SKM-1 treated with dmso at 0.1 percent for 144 hours (cell line): ENCODE measurements around the gene ARAP1.

Experiments used
- DNase-seq: peaks from one replicate; lab custom pipeline; 2025; ENCODE audit not compliant: unreplicated experiment; lab: John Stamatoyannopoulos, UW

ARAP1 gene

DNA sequence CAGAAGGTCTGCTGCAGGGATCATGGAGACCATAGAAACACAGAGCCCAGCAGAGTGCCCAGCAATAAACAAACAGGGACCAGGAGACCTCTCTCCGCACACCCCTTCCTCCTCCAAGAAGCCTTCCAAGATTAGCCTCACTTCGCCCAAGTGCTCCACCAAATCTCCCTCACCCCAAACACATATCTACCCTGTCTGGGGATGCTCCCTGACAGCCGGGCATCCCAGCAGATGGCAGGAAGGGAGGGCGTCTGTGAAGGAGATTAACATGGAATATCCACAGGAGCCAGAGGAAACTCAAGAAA lies 26.5 kb downstream of the ARAP1 start:
- no peak for DNase-seq

DNA sequence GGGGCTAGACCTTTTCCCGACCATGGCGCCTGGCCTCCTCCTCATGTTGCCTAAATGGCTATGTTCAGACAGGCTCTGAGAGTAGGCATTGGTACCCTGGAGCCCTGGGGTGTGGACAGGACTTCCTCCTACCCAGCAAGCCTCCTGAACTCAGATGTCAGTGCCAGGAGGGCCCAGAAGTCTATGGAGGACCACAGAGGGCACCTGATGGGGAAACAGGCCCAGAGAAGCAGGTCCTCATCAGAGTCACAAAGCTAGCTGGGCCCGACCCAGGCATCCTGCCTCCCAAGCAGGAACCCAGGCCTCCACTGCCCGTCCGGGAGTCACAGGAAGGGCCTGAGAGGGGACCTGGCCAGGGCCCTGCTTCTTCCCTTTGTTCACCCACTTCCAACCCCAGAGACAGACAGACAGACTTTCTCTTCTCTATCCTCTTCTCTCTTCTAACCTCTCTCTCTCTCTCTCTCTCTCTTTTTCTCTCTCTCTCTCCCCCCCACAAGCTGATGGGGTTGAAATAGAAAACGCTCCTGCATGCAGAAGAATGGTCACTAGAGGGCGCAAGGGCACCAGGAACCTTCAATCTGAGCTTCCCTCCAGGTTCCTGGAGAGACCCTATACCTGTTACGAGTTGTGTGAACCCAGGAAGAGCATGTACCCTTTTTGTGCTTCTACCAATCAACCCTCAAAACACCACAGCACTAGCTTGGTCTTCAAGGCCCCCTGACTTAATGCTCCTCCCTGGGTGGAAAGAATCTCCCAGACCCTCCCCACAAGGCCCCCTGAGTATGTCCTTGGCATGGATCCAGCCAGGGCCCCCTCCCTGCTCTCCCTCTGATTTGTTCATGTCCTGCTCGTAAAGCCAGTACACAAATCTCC lies 27.1 kb downstream of the ARAP1 start:
- peak; percentile 76 for DNase-seq

DNA sequence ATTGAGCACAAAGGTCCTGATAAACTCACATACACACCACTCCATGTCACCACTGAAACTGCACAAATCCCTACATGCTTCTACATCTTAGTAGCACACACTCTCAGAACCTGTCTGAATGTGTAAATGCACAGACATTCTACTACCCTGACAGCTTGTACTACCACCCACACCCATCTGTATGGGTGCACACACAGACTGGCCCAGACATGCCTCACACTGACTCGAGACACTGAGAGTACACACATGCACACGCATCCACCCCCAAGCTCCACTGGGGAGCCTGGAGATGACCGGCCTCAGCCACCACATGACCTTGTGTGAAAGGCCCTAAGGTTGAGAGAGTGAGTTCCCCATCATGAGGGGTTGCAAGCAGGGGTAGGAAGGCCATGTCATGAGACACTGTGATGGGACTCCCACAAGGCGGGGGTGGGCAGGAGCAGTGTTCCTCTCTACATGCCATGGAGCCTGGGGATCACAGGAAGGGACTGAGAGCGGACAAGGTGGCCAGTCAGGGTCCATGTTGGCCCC lies 28.1 kb downstream of the ARAP1 start:
- no peak for DNase-seq

DNA sequence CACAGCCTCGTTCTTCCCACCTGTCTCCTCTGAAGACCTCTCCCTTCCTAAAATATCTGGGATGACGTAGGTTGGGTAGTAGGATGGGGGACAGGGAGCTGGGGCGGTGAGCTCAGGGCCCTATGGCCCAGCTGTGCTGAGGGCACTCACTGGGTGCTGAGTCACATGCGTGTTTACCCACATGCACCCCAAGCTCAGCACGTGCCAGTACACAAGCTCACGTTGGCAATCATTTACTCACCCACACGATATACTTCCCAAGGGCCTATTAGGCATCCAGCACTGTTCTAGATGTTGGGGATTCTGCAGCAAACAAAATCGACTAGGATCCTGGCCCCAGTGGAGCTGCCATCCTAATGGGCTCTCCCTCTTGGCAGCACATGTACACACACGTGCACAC lies 28.7 kb downstream of the ARAP1 start:
- no peak for DNase-seq

DNA sequence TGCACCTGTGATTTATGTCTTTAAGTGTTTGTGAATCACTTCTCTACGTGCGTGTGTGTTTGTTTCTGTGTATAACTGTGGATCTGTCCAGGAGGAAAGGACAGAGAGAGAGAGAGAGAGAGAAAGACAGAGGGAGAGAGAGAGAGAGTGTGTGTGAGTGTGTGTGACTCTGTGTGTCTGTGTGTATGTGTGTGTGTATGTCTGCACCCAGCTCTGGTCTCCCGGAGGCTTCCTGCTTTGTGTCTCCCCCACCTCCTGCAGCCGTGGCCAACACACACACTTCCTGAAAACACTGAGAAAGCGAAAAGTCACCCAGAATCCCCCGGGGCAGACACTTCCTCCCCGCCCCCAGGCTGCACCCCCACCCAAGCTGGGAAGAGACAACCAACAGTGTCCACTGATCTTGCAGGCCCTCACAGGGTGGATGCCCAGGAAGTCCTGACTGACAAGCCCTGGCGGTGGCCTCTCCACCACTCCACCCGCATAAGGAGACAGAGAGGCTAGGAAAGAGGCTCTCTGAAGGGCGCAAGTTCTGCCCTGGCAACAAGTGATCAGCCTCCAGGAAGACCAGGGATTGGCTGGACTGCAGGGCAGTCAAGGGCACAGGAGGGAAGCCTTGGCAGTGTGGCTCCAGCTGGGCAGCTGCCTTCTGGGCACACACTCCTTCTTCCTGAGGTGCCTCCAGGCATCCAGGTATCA lies 30.0 kb downstream of the ARAP1 start:
- DNase-seq = peak; percentile 96

DNA sequence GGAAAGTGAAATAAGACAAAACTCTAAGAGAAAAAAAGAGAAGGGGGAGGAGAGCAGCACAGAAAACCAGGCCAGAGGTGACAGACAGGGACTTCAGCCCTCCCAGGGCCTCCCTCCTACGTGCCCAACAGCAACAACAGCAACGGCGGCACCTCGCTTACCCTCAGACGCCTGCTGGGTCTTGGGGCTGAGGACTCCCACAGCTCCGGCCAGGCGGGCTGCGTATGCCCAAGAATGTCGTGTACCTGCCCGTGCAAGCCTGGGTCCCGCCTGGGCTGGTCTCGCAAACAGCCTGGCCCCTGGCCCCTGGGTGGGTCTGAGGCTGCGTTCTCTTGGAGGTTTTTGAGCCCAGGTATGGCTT lies 30.5 kb downstream of the ARAP1 start:
- DNase-seq = no peak

DNA sequence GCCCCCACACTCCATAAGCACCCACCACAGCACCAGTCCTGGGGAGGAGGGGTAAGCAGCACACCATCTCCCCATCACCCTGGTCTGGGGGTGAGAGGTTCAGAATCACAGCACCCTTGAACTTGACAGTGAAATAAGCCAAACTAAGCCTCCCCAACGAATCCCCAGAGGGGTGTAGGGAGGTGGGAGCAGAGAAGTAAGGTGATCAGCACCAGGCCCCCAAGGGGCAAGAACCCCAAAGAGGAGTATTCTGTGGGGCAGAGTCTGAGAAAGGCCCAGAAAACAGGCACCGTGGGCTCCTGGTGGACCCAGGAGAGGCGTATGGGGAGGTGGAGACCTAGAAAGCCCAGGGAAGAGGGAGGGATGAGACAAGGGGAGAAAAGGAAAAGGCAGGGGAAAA lies 30.9 kb downstream of the ARAP1 start:
- no peak for DNase-seq

DNA sequence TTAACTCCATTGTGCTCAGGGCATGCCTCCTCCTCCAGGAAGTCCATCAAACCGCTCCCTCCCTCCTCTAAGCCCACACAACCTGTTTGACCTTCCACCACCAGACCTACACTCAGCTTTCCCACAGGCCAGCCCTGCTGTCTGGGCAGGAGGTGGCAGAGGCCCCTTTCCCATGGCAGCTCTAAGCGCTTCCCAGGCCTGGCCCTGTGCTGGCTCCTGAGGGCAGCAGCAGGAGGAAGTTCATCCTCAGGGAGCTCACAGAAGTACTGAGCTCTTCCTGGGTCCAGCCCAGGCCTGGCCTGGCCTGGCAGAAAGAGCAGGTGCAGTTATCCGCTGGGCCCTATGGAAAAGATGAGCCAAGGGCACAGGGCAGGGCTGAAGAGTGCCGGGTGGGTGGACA lies 31.4 kb downstream of the ARAP1 start:
- no peak for DNase-seq

DNA sequence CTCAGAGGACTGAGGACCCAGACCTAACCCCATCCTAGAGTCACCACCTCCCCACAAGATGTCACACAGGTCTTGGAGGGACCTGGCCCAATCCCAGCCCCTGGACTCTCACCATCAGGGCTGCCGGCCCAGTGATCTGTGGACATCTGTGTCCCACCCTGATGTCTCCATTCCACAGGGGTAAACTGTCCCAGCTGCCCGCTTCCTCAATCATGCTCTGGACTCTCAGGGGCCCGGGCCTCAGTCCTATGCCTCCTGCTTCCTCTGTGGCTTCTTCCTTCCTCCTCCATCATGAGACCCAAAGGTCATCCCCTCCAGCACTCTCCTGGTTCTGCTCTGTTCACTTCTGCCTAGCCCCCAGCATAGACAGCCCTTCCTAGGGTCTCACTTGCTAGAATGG lies 32.2 kb downstream of the ARAP1 start:
- DNase-seq = peak; percentile 59

DNA sequence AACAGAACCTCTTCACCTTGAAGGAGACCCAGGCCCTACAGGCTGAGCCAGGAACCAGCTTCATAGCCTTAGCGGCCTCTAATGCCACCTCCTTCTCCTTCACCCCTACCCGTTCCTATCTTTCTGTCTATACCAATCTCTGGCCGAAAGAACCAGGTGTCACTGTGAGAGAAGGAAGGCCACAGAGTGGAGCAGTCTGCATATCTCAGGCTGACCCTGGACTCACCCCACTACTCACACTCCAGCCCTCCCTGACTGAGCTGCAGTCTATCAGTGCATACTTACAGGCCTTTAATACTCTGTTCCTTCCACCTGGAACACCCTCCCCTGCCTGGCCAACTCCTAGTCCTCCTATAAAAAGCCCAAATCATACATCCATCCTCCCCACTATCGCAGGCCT lies 32.7 kb downstream of the ARAP1 start:
- no peak for DNase-seq

DNA sequence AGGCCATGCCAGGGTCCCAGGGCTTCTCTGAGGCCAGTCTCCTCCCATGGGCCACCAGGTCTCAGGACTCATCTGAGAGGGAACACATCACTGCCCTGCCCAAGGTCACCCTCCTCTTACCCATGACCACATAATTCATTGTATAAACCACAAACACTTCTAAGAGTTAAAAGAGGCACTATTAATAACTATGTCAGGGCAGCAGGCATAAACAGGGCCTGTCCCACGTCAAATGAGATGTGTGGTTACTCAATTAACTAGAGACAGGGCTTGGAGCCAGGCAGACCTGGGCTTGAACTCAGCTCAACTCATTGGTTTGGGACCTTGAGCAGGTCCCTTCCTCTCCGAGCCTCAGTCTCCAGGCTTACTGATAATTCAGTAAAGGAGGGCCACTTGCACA lies 33.1 kb downstream of the ARAP1 start:
- no peak for DNase-seq

DNA sequence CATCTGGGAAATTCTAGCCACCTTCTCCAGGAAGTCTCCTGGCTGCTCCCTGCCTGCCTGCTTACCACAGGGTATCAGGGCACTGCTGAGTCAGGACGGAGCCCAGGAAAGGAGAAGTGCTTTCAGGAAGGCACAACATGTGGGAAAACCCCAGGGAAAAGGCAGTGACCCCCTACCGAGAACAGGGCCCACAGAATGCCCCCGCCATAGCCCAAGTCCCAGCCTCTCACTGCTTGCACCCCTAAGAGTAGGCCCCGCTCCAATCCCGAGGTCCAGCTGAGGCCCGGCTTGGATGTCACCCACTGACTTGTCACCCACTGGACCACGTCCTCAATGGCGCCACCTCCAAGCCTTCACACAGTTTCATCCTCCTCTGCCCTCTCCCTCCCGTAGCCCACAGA lies 34.1 kb downstream of the ARAP1 start:
- DNase-seq = no peak

DNA sequence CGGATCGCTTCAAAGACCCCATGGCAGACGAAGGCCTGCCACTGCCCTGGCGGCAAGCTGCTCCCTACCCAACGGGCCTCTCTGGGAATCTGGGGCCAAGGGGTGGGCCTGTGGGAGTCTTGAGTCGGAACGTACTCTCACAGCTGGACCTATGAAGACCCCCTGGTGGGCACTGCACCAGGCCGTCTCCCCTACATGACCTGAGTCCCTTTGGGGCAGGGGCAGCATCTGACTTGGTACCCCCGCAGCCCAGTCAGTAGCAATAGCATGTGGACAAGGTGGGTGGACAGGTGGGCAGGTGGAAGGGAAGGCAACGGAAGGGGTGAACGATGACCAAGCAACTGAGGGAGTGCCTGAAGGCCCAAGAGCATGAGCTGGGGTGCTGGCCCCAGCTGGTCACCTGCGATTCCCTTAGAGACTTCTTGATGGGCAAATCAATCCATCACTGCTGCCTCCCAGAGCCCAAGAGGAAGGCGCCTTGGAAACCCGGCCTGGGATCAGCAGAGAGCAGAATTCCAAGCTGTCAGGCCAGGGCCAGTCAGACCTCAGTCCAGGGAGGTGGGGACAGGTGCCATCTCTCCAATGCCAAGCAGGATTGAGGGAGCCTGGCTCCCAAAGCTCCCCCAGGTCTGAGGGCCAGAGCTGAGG lies 35.3 kb downstream of the ARAP1 start:
- DNase-seq = no peak

DNA sequence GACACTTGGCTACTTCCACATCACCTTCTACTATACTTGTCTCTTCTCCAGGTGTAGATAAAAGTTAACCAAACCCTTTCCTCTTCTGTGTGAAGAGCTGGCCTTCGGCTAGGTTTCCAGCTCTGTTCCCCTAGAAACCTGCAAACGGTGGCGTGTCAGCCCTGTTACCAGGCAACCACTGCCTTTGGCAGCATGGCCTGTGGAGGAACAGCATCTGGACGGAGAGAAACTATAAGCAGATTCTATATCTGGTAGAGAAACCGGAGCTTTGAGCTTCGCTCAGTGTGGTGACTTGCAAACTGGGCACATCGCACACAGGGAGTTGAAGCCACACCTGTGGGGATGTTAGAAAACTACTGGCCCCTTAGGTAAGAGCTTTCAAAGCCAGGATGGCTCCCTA lies 35.9 kb downstream of the ARAP1 start:
- DNase-seq = no peak

DNA sequence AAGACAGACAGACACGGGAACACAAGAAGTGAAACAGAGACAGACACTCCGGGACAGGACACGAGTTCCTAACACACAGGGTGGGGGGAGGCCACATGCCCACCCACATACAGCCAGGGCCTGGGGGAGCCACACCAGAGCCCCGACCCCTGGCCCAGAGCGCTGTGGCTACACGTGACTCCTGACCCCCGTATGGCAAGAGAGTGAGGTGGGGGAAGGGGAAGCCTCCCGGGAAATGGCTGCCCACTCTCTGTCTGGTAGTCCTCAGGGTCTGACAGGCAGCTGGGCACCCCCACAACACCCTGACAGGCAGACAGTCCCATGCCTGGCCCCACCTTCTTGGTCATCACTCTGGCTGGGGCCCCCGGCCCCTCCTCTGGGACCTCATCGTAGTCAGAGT lies 39.4 kb downstream of the ARAP1 start:
- no peak for DNase-seq

DNA sequence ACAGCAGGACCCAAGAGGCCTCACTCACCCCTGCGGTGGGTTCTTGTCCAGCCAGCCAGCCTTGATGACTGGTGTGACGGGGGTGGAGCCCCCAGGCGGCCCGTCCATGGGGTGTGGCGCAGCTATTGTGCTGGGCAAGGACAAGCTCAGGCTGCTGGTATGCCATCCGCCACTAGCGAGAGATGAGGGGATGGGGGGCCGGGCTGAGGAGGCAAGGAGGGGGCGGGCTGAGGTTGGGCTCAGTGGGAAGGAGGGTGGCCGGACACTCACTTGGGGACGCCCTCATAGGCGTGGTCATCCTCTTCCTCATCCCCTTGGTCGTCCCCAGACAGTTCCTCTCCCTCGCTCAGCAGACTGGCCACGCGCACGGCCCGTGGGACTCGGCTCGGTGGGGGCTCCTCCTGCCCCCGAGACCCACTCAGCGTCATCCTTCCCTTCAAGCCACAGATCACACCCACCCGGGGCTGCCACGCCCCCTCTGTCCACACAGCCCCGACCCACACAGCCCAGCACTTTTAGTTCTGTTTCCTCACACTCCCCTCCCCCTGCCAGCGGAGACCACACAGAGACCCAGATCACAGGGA lies 39.9 kb downstream of the ARAP1 start:
- no peak for DNase-seq

DNA sequence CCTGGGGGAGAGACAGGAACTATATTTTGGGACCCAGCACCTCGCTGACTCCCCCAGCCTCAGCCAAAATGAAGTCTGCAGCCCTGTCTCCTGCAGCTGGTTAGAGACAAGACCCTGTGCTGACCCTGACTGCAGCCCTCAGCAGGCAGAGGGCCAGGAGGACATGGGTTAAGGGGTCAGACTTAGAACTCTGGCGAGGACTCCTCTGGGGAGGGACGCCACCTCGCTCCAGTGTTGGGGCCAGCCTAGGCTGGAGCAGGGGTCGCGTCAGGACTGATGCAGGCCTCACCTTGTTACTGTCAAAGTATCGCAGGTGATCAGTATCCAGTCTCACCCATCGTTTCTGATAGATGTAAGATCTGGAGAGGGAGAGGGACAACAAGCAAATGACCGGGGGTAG lies 41.1 kb downstream of the ARAP1 start:
- no peak for DNase-seq

DNA sequence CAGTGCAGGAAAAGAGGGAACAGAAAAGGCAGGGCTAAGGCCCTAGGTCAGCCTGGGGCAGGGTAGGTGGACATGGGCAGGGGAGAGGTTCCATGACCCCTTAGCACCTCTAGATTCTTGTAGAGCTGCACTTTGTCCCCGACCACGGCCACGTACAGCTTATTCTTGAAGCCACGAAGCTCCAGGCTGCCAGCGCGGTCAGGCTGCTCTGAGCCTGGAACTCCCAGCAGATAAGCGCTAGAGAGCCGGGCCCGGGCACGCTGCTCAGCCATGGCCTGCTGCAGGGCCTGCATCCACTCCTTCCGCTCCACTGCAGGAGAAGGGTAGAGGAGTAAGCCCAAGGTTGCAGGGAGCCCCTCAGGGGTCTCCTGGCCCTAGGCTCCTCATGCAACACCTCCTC lies 41.9 kb downstream of the ARAP1 start:
- no peak for DNase-seq

DNA sequence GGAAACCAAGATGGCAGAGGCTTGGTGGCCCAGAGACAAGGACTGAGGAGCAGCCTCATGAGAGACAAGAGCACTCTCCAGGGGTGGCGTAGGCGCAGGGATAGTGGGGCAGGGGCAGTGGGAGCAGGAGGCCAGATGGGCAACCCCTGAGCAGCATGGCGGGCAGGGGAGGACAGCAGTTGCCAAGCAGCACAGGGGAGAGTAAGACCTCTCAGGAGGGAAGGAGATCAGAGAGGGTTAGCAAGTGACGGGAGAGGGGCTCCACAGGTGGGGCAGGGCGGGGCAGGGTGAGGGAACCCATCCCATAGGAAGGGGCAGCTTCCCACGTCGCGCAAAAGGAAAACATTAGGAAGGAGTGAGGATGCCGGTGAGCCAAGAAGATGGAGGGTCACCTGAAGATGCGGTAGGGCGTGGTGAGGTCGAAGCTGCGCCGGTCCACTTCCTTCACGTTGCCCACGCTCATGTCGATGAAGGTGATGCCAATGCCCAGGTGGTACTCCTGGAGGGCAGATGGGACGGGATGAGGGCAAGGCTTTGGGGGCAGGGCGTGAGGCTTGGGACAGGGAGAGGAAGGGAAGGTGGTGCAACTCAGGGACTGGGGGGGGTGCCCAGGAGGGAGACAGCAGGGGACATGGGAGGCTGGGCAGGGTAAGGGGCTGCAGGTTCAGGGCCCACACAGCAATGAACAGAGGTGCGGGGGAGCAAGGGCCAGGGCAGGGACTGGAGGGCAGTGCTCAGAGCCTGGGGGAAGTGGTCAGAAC lies 42.5 kb downstream of the ARAP1 start:
- no peak for DNase-seq

DNA sequence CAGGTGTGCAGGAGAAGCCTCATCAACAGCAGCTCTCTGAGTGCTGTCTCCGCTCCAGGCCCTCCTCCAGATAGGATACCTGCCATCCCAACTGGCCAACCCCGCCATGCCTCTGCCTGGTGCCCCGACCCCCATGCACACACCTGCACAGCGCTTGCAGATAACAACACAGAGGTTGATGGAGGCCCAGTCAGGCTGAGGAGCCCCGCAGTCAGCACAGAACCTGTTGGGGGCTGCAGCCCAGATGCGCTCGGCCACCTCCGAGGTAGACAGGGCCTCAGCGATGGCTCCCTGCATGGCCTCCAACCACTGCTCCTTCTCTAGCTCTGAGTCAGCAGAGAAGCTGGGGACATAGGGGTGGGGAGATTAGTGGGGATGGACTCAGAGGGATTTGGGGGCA lies 45.2 kb downstream of the ARAP1 start:
- DNase-seq = no peak

DNA sequence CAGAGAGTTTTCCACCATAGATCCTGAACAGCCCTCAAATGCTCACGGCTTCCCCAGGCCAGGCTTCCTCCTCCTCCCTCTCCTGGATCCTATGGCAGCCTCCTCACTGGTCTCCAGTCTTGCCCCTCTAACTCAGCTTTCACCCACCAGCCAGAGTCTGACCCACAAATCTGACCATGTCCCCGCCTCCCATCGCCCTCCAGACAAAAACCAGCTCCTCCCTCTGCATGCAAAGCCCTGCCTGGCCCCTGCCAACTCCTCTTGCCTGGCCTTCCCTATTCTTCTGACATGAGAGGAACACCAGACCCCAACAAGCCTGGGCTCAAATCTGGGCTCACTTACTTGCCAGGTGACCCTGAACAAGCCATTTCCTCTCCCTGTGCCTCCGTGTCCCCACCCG lies 45.6 kb downstream of the ARAP1 start:
- no peak for DNase-seq
